OCI-LY1 (cell line): ENCODE results near the gene RBM20.

Source experiments
- H2AFZ ChIP-seq: fragments of 200-600 bp; sonication (generic), shearing (Covaris generic); 2 replicates; pipeline ENCODE4 v1.6.0; 2014; ENCODE audit warnings: antibody characterized with exemption, mild to moderate bottlenecking, low read length
- H3F3A ChIP-seq: fragments of 200-600 bp; sonication (generic), shearing (Covaris generic); 2 replicates; pipeline ENCODE4 v1.6.0; 2014; ENCODE audit warnings: mild to moderate bottlenecking, antibody characterized with exemption, low read length, moderate library complexity; ENCODE audit not compliant: insufficient read depth
- H3K27ac ChIP-seq: fragments of 200-600 bp; sonication (generic); 2 replicates; pipeline ENCODE4 v1.5.1; 2014; ENCODE audit warnings: low read length, mixed run types, mild to moderate bottlenecking, low read depth; ENCODE audit not compliant: poor library complexity, severe bottlenecking
- H3K27me3 ChIP-seq: fragments of 200-600 bp; sonication (generic); 2 replicates; pipeline ENCODE4 v1.6.0; 2014; ENCODE audit warnings: antibody characterized with exemption, mild to moderate bottlenecking, low read length, moderate library complexity; ENCODE audit not compliant: insufficient read depth
- H3K36me3 ChIP-seq: fragments of 200-600 bp; sonication (generic); 2 replicates; pipeline ENCODE4 v1.6.1; 2014; ENCODE audit warnings: mild to moderate bottlenecking, antibody characterized with exemption, low read length, moderate library complexity, mixed read lengths; ENCODE audit not compliant: insufficient read depth
- H3K4me1 ChIP-seq: fragments of 200-600 bp; sonication (generic); 2 replicates; pipeline ENCODE4 v1.5.1; 2014; ENCODE audit warnings: mild to moderate bottlenecking, low read length, moderate library complexity; ENCODE audit not compliant: insufficient read depth, severe bottlenecking
- H3K4me2 ChIP-seq: fragments of 200-600 bp; sonication (generic), shearing (Covaris generic); 2 replicates; pipeline ENCODE4 v1.6.1; 2014; ENCODE audit warnings: low read length
- H3K4me3 ChIP-seq: fragments of 200-600 bp; sonication (generic); 2 replicates; pipeline ENCODE4 v1.5.1; 2014; ENCODE audit warnings: low read length, low read depth, mild to moderate bottlenecking, mixed read lengths; ENCODE audit not compliant: poor library complexity, severe bottlenecking
- H3K79me2 ChIP-seq: fragments of 200-600 bp; shearing (Covaris generic); 2 replicates; pipeline ENCODE4 v1.6.1; 2016; ENCODE audit warnings: mixed run types, low read length, mixed read lengths; ENCODE audit not compliant: insufficient read depth
- H3K9ac ChIP-seq: fragments of 200-600 bp; sonication (generic), shearing (Covaris generic); 2 replicates; pipeline ENCODE4 v1.6.1; 2014; ENCODE audit warnings: mild to moderate bottlenecking, low read length, mixed read lengths
- H3K9me2 ChIP-seq: fragments of 200-600 bp; sonication (generic), shearing (Covaris generic); 2 replicates; pipeline ENCODE4 v1.6.1; 2014; ENCODE audit warnings: low read depth, mild to moderate bottlenecking, low read length, mixed read lengths
- H3K9me3 ChIP-seq: fragments of 200-600 bp; shearing (Covaris generic); 2 replicates; pipeline ENCODE4 v1.6.1; 2014; ENCODE audit warnings: low read length, mixed read lengths
- H4K20me1 ChIP-seq: fragments of 200-600 bp; sonication (generic), shearing (Covaris generic); 2 replicates; pipeline ENCODE4 v1.6.0; 2016; ENCODE audit warnings: mild to moderate bottlenecking, low read length; ENCODE audit not compliant: insufficient read depth
- CTCF ChIP-seq: fragments of 200-600 bp; sonication (generic), shearing (Covaris generic); IDR thresholded peaks from 2 replicates; pipeline ENCODE4 v1.5.1; 2017; ENCODE audit warnings: mild to moderate bottlenecking, antibody characterized with exemption, low read length, moderate library complexity, mixed read lengths
- EZH2 ChIP-seq: fragments of 200-600 bp; sonication (generic), shearing (Covaris generic); IDR thresholded peaks from 2 replicates; pipeline ENCODE4 v1.8.0; 2017; ENCODE audit warnings: borderline replicate concordance, mixed run types, mild to moderate bottlenecking, antibody characterized with exemption, low read length, moderate library complexity, mixed read lengths

Gene RBM20

GRCh38 chr10:110682348-110682747, 38.2 kb downstream of the RBM20 start:
- Histone ChIP-seq H3K9me2 (no peaks in the 10 kb centered on the region), H3K4me3 (no peak overlapping the region), H4K20me1 (no peaks in the 10 kb centered on the region), H3K9ac (0 out of 2 replicates have a peak overlapping the region, but pooled peaks have one; percentile 16), H3K79me2 (no peaks in the 10 kb centered on the region), H3K9me3 (no peaks in the 10 kb centered on the region), H3K27me3 (no peaks in the 10 kb centered on the region), H2AFZ (0 out of 2 replicates have a peak overlapping the region, but pooled peaks have one; percentile 12), H3K4me1 (peaks cover 67% of the 10 kb centered on the region), H3K36me3 (no peaks in the 10 kb centered on the region), H3K27ac (peak overlapping the region; percentile 85), H3K4me2 (peak overlapping the region; percentile 44; the same call in 1 of the 2 replicates), H3F3A (no peaks in the 10 kb centered on the region)
- TF ChIP-seq EZH2: no peak
- no peak for TF ChIP-seq CTCF

GRCh38 chr10:110684800-110685446, 40.8 kb downstream of the RBM20 start:
- Histone ChIP-seq H3K79me2 (no peaks in the 10 kb centered on the region), H3K4me2 (peak overlapping the region; percentile 3; the same call in 1 of the 2 replicates), H3F3A (no peaks in the 10 kb centered on the region), H3K4me1 (peaks cover 58% of the 10 kb centered on the region), H3K4me3 (no peak overlapping the region), H3K36me3 (no peaks in the 10 kb centered on the region), H3K9me2 (no peaks in the 10 kb centered on the region), H3K27ac (peak overlapping the region; percentile 28), H4K20me1 (no peaks in the 10 kb centered on the region), H3K27me3 (no peaks in the 10 kb centered on the region), H3K9ac (no peak overlapping the region), H2AFZ (no peak overlapping the region), H3K9me3 (no peaks in the 10 kb centered on the region; the same call in 1 of the 2 replicates)
- TF ChIP-seq EZH2 (no peak), CTCF (no peak)

GRCh38 chr10:110686047-110686446, 41.9 kb downstream of the RBM20 start:
- H4K20me1 ChIP-seq: no peaks in the 10 kb centered on the region
- H3F3A ChIP-seq: no peaks in the 10 kb centered on the region
- no peaks in the 10 kb centered on the region; the same call in 1 of the 2 replicates for H3K9me3 ChIP-seq
- H3K27me3 ChIP-seq: no peaks in the 10 kb centered on the region
- TF ChIP-seq CTCF: no peak
- TF ChIP-seq EZH2: no peak
- peak overlapping the region; percentile 3; the same call in 1 of the 2 replicates for H3K4me2 ChIP-seq
- H3K79me2 ChIP-seq: no peaks in the 10 kb centered on the region
- H3K27ac ChIP-seq: no peak overlapping the region
- no peaks in the 10 kb centered on the region for H3K36me3 ChIP-seq
- H3K4me3 ChIP-seq: no peak overlapping the region
- H3K4me1 ChIP-seq: peaks cover 47% of the 10 kb centered on the region
- H3K9ac ChIP-seq: no peak overlapping the region
- H3K9me2 ChIP-seq: no peaks in the 10 kb centered on the region
- H2AFZ ChIP-seq: no peak overlapping the region
